Thyroid gland (tissue), 4 donors: Measurements from ENCODE around the gene LGALS4.
"Not testable (repeated sequence)": the region's sequence is repeated elsewhere in the genome, so short reads cannot be mapped to it uniquely, and the experiment has no call there.

ENCODE experiments used
- CTCF ChIP-seq, 6 experiments: fragments of 200-600 bp in 3 of 6; fragments of 450-650 bp in 3 of 6; sonication (generic) in 3 of 6; IDR thresholded peaks; one replicate each; pipeline ENCODE4 v1.5.1; 2016 to 2019; ENCODE audit warnings: antibody characterized with exemption in 6 of 6, mild to moderate bottlenecking in 2 of 6, inconsistent platforms in 1 of 6, moderate library complexity in 1 of 6
- POLR2A ChIP-seq, 2 donors: fragments of 450-650 bp; IDR thresholded peaks; one replicate each; pipeline ENCODE4 v1.6.1; 2017; ENCODE audit warnings: antibody characterized with exemption in 2 of 2, mild to moderate bottlenecking in 2 of 2, moderate library complexity in 1 of 2

GRCh38 chr19:38807374-38808098 lies 5.2 kb downstream of the LGALS4 start:
- not testable (repeated sequence) for TF ChIP-seq CTCF, POLR2A (IDR thresholded peaks at IDR 0.05)
